Bone marrow (tissue), 2 donors: ENCODE measurements around the gene CBLB.

Source experiments
- DNase-seq, 2 donors: peaks; one replicate each; lab custom pipeline; 2025; lab: John Stamatoyannopoulos, UW

CBLB gene

DNA sequence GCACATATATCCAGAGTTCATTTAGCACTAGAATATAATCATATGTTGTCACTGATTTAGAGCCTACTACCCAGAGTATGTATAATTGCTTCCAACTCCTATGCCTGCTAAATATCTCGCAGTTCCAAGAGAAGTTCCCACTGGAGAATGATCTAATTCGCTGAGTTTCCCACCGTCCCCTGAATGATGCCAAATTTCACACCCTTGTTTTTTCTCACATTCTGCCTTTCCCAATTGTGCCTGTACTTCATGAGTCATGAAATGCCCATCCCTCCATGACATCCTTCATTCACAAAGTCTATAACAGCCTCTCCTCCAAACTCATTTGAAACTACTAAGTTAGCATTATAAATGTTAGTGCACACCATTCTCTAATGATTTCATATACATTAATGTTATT lies 177.2 kb downstream of the CBLB start:
- no peak for DNase-seq

DNA sequence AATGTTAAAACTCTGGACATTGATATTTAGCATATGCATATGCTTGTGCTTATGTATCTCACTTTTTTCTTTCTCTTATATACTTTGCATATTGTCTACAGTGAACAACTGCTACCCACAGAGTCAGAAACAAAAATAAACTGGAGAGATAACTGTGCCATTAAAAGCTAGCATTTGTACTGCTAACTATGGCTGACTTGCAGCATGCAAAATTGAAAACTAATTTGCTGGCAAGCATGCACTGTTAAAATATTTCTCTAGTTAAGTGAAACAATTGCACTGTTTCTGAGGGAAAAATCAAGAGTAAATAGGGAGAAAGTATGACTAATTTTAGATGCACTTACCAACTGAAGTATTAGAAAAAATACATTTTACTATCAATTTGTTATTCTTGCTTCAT lies 177.8 kb downstream of the CBLB start:
- no peak for DNase-seq

DNA sequence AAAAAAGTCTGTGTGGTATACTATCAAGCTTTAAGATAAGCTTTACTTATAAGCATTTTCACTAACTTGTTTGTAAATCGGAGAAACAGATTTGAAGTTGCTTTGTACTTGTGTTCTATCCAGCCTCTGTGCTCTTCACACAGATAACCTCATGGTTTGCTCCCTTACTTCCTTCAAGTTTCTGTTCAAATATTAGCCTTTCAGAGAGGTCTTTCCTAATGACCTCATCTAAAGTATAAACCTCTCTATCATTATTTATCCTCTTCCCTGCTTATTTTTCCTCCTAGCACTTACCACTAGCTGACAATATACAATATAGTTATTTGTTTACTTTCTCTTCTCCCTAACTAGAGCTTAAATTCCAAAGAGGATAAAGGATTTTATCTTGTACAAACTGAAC lies 180.0 kb downstream of the CBLB start:
- DNase-seq: no peak

DNA sequence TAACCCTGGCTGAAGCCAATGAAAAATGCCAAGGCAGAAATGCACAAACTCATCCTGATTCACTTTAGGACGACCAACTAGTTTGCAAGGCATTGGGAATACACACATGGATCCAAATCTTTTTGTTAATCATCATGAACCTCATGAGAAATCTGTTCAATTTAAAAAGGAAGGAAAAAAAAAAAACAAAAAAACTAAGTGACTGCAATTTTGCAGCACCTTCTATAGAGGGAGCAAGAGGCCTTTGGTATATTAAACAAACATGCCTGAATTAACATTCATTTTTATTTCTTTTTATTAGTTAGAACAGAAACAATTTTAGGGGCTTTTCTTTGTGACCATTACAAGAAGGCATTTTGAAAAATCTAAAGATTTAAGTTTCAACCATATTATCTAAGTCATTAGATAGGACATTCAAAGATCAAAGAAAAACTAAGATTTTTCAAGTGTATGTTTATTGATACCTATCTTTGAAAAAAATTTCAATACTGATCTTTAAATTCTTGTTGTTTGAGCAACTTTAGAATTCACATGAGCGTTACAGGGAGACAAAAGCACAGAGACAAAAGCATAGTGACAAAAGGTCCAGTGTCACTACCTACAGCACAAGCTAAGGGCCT lies 182.4 kb downstream of the CBLB start:
- DNase-seq: no peak

DNA sequence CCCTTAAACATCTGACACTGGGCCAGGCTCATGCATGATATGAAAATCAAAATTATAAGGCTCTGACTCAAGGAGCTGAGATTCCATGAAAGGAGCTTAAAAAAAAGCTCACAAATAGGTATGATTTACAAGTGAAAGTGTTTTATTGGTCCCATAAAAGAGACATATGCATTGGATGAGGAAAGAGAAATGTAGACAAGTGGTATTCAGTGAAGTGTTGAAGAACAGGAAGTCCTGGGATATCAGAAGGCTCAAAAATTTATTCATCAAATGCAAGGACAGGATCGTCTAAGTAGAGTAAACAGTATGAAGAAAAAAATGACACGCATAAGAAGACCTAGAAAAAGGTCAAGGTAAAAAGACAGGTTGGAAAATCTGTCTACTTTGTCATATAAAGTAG lies 188.9 kb downstream of the CBLB start:
- no peak for DNase-seq

DNA sequence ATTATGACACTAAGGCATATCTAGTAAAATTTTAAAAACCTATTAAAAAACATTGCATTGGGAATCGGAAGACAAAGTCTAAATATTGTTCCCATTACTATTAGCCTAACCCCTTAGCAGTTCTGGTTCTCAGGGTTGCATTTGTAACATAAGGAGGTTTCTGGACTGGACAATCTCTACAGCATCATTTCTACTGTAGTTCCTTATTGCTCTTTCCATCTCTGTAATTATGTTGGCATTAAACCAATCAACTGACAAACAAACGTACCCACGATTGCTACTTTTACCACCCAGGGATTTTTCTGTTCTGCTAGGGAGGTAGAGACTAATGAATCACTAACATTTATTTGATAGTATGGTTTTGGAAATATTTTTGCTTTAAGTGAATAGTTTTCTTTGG lies 190.8 kb downstream of the CBLB start:
- no peak for DNase-seq

DNA sequence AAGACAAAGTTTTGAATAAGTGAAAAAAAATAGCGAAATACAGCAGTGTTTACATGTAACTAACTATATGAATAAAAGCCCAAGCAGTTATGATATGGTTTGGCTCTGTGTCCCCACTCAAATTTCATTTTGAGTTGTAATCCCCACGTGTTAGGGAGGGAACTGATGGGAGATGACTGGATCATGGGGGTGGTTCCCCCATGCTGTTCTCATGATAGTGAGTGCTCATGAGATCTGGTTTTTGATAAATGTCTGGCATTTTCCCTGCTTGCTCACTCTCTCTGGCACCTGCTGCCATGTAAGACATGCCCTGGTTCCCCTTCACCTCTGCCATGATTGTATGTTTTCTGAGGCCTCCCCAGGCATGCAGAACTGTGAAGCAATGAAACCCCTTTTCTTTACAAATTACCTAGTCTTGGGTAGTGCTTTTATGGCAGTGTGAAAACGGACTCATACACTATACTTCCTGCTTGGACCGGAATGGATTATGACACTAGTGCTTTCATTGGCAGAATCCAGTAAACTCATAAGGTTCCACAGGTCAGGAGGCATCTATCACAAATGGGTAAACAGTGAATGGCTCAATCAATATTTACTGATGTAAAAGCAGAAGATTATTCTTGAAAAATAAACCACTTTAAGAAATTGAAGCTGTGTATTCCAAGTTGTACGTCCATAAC lies 192.1 kb downstream of the CBLB start:
- no peak for DNase-seq

DNA sequence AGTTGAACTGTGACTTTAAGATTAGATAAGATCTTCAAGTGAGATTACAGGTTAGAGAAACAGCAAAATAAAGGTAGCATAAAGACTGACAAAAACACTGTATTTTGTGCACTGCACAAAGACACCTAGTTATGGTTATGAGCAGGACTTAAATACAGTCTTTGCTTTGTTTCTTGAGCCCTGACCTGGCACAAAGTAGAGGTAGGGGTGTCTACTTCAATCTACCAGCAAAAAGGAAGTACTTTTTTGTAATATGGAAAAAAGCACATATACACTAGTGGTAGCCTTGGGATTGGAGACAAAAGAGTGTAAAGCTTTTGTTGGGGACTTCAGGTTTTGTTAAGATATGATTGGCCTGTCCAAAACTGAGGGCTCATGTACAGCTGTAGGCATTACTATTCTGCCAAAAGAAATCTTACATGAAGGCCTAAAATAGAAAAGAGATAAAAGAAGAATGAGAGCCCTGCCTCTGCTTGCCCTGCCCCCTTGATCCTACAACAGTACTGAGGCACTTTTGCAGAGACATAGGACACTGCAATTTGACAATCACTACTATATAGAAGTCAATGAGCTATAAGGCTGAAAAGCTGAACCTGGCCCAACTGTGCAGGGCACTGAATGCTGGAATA lies 194.3 kb downstream of the CBLB start:
- DNase-seq: no peak

DNA sequence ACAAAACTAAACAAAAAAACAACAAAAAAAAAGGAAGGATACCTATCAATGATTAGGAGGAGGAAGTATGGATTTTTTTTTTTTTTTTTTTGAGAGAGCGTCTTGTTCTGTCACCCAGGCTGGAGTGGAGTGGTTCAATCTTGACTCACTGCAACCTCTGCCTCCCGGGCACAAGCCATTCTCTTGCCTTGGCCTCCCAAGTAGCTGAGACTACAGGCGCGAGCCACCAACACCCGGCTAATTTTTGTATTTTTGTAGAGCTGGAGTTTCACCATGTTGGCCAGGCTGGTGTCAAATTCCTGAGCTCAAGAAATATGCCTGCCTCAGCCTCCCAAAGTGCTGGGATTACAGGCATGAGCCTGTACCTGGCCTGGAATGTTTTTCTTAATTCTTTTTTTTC lies 195.8 kb downstream of the CBLB start:
- no peak for DNase-seq

DNA sequence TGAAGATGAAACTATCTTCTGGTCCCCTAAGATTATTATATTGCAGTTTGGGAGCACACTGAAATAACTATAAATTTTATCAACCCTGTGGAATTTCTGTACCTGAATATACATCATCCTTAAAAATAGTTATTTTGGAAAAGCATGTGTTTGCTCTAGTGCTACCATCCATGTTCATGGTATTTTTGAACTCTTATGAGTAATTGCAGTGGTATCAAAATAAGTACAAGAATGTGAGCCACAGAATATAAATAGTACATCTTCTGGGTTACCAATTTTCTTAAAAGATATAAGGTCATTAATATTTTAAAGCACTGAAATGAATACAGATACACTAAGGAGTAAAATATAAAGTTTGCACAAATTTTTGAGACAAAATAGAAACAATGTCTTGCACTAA lies 206.5 kb downstream of the CBLB start:
- no peak for DNase-seq

DNA sequence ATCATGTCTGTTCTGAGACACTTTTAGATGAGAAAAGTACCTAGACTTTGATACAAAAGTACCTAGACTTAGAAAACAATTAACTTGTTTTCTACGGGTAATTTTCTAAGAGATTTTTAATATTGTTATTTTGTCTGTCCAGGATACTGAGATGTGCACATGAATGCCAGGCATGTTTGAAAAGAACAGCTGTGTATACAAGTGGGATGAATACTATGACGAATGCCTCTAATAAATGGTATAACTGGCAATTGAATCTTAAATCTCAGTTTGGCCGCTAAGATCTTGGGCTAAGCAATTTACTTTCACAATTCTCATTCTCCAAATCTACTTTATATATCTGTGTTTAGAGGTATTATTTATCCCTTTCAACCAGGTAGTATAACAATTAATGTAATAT lies 207.4 kb downstream of the CBLB start:
- no peak for DNase-seq

DNA sequence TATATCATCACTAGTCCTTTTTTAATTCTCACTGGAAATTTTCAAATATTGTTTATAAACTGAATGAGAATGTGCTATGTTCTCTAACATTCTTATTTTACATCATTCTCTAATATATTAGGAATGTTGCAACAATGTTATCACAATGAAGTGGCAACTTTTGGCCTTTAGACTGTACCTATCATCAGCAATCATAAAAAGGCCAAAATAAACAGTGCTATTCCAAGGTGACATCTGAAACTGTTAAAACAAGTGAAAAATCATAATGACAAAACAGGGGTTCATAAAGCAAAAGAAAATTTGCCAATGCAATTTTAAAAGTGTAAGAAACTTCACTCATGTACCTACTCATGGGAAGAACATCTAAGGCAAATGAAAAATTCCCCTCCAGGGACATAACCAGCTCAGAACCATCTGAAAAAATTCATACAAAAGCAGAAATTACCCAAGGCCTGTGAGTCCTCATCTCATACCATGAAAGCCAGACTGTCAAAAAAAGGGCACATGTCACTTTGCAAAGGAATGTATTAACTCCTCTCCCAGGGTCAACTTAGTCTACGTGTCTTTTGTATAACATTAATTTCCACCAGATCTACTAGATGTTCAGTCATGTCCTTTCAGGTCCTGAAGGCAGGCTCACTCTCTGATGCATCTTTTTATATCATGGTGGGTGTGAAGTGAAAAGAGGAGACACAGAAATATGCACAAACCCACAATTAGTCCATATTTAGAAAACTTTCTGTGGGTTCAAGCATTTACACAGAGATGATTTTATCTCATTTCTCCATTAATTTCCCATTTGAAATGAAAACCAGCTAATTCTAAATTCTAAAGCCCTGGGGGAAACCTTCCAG lies 211.9 kb downstream of the CBLB start:
- DNase-seq: no peak

DNA sequence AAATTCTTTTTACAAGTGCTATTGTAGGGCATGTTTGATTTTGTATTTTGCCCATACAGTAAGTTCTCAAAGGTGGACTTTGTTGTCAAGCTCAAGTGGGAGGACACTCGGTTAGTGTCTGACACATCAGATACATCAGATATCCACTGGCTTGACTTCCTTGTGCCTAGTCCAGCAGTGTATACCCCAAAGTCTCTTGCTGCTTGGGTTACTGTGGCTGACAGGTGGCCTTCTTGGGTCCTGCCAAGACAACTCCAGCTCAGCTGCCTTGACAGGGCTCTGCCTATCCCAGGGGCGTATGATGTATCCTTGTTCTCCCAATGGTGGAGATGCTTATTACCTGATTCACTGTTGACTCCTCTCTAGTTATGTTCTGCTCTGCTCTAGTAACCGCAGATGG lies 214.9 kb downstream of the CBLB start:
- DNase-seq: no peak

DNA sequence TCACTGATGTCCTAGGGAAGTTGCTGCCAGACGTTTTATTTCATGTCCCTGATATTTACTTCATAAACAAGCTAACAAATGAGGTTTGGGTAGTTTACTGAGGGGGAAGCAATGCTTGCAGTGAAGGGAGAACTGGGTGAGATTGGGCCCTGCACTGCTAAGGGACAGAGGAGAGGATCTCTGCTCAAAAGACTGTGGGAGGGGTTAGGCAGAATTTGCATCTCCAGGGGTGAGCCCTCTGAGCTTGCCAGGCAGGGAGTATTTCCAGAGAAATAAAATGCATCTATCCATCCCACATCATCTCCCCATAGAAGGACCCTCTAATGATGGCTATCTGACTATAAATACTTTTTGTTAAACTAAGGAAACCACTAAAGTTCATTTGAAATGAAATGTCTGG lies 215.6 kb downstream of the CBLB start:
- DNase-seq: no peak

DNA sequence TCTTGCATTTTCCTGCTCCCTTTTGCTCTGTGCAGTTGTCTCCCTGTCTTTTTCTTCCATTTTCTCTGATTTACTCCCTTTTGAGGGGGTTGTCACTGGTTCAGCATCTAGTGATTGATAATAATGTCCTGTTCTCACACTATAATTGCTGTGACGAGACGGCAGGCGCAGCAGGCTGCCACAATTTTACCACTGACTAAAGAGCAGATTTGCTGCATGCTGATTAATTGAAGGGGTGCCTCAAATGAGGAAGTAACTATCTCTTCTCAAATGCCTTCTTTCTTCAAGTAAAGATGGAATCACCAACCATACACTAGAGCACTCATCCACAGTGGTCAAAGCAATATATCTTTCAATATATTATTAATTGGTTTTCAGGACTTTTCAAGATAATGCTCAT lies 219.3 kb downstream of the CBLB start:
- DNase-seq: peak in 1 of 2 donors; percentile 10

DNA sequence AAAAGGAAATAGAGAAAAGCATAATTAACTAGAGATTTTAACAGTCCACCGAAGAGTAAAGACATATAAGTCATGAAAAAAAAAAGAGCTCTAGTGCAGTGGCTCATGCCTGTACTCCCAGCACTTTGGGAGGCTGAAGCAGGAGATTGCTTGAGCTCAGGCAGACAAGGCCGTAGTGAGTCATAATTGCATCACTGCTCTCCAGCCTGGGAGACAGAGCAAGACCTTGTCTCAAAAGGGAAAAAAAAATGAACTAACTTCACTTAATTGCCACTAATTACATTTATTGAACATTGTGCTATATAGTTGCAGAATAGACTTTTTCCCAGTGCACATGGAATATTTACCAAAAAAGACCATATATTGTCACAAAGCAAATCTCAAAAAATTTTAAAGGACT lies 221.8 kb downstream of the CBLB start:
- no peak for DNase-seq

DNA sequence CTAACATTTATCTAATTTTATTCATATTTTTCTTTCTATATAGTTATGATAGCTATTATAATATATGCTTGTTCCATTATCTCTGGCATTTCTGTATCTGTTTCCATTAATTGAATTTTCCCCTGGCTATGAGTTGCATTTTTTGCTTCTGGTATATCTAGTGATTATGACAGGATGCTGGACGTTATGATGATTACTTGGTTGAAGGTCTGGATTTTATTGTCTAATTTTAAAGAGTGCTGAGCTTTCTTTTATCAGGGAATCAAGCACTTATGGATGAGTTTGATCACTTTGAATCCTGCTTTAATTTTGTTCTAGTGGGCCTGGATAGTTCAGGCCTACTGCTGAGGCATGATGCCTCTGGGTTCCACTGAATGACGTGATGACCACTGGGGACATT lies 229.7 kb downstream of the CBLB start:
- no peak for DNase-seq

DNA sequence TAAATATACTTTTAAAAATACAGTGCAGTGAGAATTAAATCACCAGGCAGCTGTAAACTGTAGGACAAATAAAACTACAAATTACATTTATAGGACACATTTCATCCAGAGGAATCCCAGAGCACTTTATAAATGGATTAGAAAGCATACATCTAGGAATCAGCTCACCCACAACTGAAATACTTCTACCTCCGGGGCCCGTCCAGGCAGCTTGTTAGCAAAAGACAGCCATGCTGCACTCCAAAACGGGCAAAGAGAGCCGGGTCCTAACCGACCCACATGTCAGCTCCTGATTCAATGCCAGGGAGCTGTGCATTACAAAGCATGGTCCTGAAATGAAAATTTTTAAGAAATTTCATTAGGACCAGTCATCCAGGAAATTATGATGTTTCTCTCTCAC lies 234.1 kb downstream of the CBLB start:
- DNase-seq: no peak

DNA sequence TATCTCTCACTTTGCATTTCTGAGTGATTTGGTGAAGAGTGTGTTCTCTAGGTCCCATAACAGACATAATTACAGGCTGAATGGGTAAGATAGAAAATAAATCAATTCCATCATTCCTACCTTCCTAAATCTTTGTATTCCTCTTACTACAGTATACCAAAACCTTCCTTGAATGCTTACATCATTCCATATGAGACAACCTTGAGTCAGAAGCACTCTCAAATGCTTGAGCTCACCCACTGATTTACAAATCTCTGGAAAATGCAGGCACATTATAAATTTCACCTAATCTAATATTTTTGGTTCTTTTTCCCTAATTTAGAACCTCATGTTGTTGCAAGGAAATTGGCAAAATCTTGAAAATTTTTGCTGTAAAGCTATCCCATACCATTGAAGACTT lies 239.1 kb downstream of the CBLB start:
- DNase-seq: no peak

DNA sequence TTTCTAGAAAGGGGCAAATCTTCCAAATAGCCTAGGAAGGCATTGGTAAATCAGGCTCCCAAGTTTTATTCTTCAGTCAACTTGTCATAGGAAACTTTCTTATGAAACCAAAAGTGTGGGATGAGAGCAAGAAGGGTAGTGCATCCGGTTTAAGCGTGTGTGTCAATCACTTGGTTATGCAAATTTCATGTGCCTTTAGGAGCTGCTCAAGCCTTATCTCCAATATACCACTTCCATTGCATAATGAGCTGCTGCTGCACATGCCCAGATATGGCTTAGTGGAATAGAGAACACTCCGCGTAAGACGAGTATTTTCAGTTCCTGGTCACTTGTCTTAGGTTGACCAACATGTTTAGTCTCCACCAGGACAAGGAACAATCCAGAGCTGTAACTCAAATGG lies 242.1 kb downstream of the CBLB start:
- DNase-seq: no peak

DNA sequence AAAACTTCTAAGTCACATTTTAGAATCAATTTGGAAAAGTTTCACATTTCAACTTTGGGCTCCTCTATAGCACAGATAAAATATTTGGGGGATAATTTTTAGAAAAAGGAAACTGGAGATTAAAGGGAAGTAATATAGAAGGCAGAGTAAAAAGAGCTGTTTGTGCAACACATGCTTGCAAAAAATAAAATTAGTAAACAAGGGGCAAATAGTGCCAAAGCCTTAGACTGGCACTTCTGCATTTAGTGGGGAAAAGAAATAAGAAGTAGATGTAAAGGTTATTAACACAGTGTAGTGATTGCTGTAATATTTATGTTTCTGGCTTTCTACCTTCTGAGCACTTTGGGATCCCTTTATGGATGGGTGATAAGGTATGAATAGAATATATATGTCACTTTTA lies 246.6 kb downstream of the CBLB start:
- DNase-seq: no peak

DNA sequence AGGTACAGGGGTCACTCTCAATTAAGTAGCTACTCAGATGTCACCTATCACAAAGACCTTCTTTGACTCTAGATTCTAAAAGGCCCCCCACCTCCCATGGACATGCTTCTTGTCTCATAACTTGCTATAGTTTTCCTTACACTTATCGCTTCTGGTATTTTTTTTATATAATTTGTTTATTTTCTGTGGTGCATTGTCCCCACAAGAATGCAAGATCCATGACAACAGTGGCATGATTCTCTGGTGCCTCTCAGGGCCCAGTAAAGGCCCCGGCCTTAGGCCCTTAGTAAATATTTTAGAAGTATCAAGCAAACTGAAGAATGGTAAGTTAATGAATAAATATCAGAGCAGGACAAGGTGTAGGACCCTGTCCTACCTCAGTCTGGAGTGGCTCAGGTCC lies 248.6 kb downstream of the CBLB start:
- DNase-seq: no peak

DNA sequence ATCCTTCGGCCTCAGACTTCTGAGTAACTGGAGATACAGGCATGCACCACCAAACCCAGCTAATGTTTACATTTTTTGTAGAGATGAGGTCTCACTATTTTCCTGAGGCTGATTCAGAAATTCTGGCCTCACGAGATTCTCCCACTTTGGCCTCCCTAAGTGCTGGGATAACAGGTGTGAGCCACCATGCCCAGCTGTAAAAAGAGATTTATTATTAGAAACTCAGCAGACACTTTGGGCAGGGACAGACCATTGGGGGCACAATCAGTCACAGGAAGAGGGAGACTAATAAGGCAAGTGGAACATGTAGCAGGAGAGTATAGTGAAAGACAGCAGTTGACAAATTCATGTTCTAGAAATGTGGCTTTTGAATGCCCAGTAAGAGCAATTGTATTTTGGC lies 249.2 kb downstream of the CBLB start:
- no peak for DNase-seq
